SU-DHL-6 (cell line): ENCODE results near the gene VAV3.

Source experiments
- H2AFZ ChIP-seq: fragments of 200-600 bp; sonication (generic); 2 replicates; pipeline ENCODE4 v1.6.1; 2014; ENCODE audit warnings: low read depth, mild to moderate bottlenecking, moderate library complexity, mixed read lengths, antibody characterized with exemption, low read length; ENCODE audit not compliant: severe bottlenecking
- H3F3A ChIP-seq: fragments of 200-600 bp; shearing (Covaris generic); 2 replicates; pipeline ENCODE4 v1.6.0; 2016; ENCODE audit warnings: antibody characterized with exemption, mild to moderate bottlenecking; ENCODE audit not compliant: insufficient read depth
- H3K27ac ChIP-seq: fragments of 200-600 bp; sonication (generic); 2 replicates; pipeline ENCODE4 v1.5.1; 2016; ENCODE audit warnings: low read depth, mild to moderate bottlenecking, low read length, moderate library complexity, mixed read lengths
- H3K27me3 ChIP-seq: fragments of 200-600 bp; sonication (generic), shearing (Covaris generic); 2 replicates; pipeline ENCODE4 v1.6.0; 2014; ENCODE audit warnings: mild to moderate bottlenecking, low read length
- H3K36me3 ChIP-seq: fragments of 200-600 bp; sonication (generic); 2 replicates; pipeline ENCODE4 v1.6.1; 2014; ENCODE audit warnings: mild to moderate bottlenecking, low read length, mixed read lengths
- H3K4me2 ChIP-seq: fragments of 300-600, 200-600 bp; shearing (Covaris generic), sonication (generic); 2 replicates; pipeline ENCODE4 v1.6.0; 2014; ENCODE audit warnings: low read length, low read depth, mild to moderate bottlenecking; ENCODE audit not compliant: poor library complexity, severe bottlenecking
- H3K4me3 ChIP-seq: fragments of 200-600 bp; sonication (generic); 2 replicates; pipeline ENCODE4 v1.5.1; 2014; ENCODE audit warnings: antibody characterized with exemption, low read length, mild to moderate bottlenecking, mixed read lengths; ENCODE audit not compliant: insufficient read depth, poor library complexity, severe bottlenecking
- H3K79me2 ChIP-seq: fragments of 200-600 bp; sonication (generic); 2 replicates; pipeline ENCODE4 v1.6.1; 2014; ENCODE audit warnings: mild to moderate bottlenecking, low read length, moderate library complexity; ENCODE audit not compliant: insufficient read depth
- H3K9ac ChIP-seq: fragments of 200-600 bp; sonication (generic); 2 replicates; pipeline ENCODE4 v1.7.0; 2014; ENCODE audit warnings: mild to moderate bottlenecking, low read length
- H3K9me2 ChIP-seq: fragments of 200-600 bp; sonication (generic); replicated peaks from 2 replicates; pipeline ENCODE4 v1.6.1; 2014; ENCODE audit warnings: low read length; ENCODE audit not compliant: insufficient read depth
- H3K9me3 ChIP-seq: fragments of 200-600 bp; sonication (generic); 2 replicates; pipeline ENCODE4 v1.6.1; 2014; ENCODE audit warnings: low read length, mixed read lengths; ENCODE audit not compliant: insufficient read depth
- H4K20me1 ChIP-seq: fragments of 200-600 bp; sonication (generic); 2 replicates; pipeline ENCODE4 v1.6.1; 2014; ENCODE audit warnings: low read depth, mild to moderate bottlenecking, antibody characterized with exemption, low read length, moderate library complexity, mixed read lengths
- CTCF ChIP-seq: fragments of 200-600 bp; sonication (generic); IDR thresholded peaks from one replicate; pipeline ENCODE4 v1.5.1; 2017; ENCODE audit warnings: antibody characterized with exemption, mild to moderate bottlenecking, low read length, moderate library complexity; ENCODE audit not compliant: insufficient read depth, poor library complexity, severe bottlenecking
- EZH2phosphoT487 ChIP-seq: fragments of 200-600 bp; sonication (generic), shearing (Covaris generic); conservative IDR thresholded peaks from 2 replicates; pipeline ENCODE4 v1.6.1; 2018; ENCODE audit warnings: mild to moderate bottlenecking, antibody characterized with exemption, low read length, moderate library complexity, mixed read lengths

Gene VAV3

GRCh38 chr1:107552781-107553180 lies 412.2 kb downstream of the VAV3 start:
- Histone ChIP-seq H3K4me3 (no peak overlapping the region), H3F3A (no peaks in the 10 kb centered on the region), H3K27me3 (no peaks in the 10 kb centered on the region), H3K9ac (no peak overlapping the region), H2AFZ (no peak overlapping the region), H3K36me3 (no peaks in the 10 kb centered on the region), H3K79me2 (no peaks in the 10 kb centered on the region), H3K9me2 (no peaks in the 10 kb centered on the region), H3K4me2 (no peak overlapping the region), H3K9me3 (no peaks in the 10 kb centered on the region), H4K20me1 (no peaks in the 10 kb centered on the region), H3K27ac (no peak overlapping the region)
- TF ChIP-seq CTCF (no peak), EZH2phosphoT487 (no peak)

DNA sequence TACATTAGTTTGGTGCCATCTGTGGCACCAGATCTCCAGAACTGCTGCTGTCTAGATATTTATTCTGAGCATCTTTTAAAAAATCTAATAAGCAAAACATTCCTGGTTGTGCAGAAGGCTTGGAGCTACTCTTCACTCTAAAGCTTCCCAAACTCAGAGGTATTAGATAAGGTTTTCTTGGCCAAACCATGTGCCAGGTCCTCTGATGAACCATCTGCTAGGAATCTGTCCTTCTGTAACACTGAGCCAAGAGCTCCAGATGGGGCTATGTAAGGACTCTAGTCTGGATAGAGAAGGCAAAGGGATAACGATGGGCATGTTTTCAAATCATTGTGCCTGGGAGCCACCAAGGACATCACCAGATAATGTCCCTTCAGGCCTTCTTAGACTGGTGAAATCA lies 413.5 kb downstream of the VAV3 start:
- H3K79me2 ChIP-seq: no peaks in the 10 kb centered on the region
- no peak overlapping the region for H3K4me2 ChIP-seq
- H3K9ac ChIP-seq: no peak overlapping the region
- TF ChIP-seq CTCF (no peak), EZH2phosphoT487 (no peak)
- no peaks in the 10 kb centered on the region for H3K36me3 ChIP-seq
- no peak overlapping the region for H3K4me3 ChIP-seq
- H3K27ac ChIP-seq: no peak overlapping the region
- H2AFZ ChIP-seq: no peak overlapping the region
- H4K20me1 ChIP-seq: no peaks in the 10 kb centered on the region
- no peaks in the 10 kb centered on the region for H3F3A ChIP-seq
- H3K9me2 ChIP-seq: no peaks in the 10 kb centered on the region
- H3K9me3 ChIP-seq: no peaks in the 10 kb centered on the region
- no peaks in the 10 kb centered on the region for H3K27me3 ChIP-seq

- H3K27me3 ChIP-seq: no peaks in the 10 kb centered on the region
These were observed 414.6 kb downstream of the VAV3 start for GRCh38 chr1:107550358-107550757.

More at GRCh38 chr1:107550358-107550757, 414.6 kb downstream of the VAV3 start:
- no peak overlapping the region for H3K4me3 ChIP-seq
- TF ChIP-seq CTCF: no peak
- TF ChIP-seq EZH2phosphoT487: no peak
- H3K79me2 ChIP-seq: no peaks in the 10 kb centered on the region
- no peak overlapping the region for H2AFZ ChIP-seq
- no peak overlapping the region for H3K4me2 ChIP-seq
- no peaks in the 10 kb centered on the region for H3F3A ChIP-seq
- H3K9me2 ChIP-seq: no peaks in the 10 kb centered on the region
- H4K20me1 ChIP-seq: no peaks in the 10 kb centered on the region
- H3K27ac ChIP-seq: no peak overlapping the region
- no peaks in the 10 kb centered on the region for H3K36me3 ChIP-seq
- H3K9me3 ChIP-seq: no peaks in the 10 kb centered on the region
- H3K9ac ChIP-seq: no peak overlapping the region
